Stimulated activated CD4-positive, alpha-beta T cell treated with anti-CD3 and anti-CD28 coated beads, TNF-alpha, amount 100 ng/mL, for 48 hours (primary cell): ENCODE data around the gene SPAG9.

Experiments
- DNase-seq, 3 donors: peaks; one replicate each; pipeline ENCODE4 v3.0.0-alpha.2; 2020; ENCODE audit warnings: low read depth in 3 of 3

SPAG9 gene

GRCh38 chr17:50938821-50939541, 181.7 kb downstream of the SPAG9 start:
- DNase-seq: no peak

- no peak for DNase-seq
These were observed 184.7 kb downstream of the SPAG9 start for GRCh38 chr17:50935996-50936266.

DNA sequence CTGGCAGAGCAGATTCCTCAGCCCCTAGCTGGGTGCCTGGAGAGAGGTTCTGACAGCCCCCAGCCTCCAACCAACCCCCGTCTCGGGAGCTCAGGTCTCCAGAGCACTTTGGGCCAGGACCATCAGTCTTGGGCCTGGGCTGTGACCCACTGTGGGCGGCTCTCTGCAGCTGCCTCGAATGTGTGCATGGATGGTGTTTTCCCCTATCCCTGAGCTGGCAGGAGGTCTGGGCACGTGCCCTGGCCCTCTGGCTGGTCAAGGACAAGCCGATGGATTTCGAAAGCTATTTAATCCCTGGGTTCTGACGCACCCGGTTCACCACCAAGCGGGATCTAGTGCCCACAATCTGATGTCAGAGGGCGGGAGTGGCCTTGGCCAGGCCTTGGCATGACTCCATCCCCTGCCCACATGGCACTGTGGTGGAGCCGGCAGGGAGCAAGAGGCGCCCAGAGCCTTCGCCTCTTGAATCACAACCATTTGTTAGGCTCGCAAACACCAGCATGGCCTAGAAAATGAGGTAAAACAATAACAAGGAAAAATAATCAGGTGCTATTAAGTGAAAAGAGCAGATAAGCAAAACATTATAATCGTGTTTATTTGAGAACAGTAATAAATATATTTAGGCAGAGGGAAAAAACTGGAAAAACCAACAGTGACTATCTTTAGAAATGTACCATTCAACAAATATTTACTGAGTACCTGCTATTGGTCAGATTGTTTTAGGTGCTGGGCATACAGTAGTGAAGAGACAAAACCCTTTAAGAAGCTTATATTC, 185.3 kb downstream of the SPAG9 start:
- DNase-seq: no peak

- DNase-seq: no peak
These were observed 185.9 kb downstream of the SPAG9 start for GRCh38 chr17:50934672-50935220.

DNA sequence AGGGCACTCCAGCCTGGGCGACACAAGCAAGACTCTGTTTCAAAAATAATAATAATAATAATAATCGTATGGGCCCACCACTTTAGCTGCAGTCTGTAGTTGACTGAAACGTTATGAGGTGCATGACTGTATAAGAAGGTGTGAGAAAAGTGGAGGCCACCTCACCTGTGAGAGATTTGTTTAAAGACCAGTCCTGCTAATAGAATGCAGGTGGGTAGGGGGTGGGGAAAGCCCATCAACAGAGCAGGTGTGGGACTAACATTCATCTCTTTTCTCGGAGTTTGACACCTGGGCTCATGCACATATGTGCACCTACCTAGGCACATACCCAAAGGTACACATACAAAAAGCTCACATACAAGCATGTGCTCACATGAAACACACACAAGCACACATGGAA, 186.5 kb downstream of the SPAG9 start:
- DNase-seq: no peak

GRCh38 chr17:50931144-50931908, 189.3 kb downstream of the SPAG9 start:
- DNase-seq: no peak

DNA sequence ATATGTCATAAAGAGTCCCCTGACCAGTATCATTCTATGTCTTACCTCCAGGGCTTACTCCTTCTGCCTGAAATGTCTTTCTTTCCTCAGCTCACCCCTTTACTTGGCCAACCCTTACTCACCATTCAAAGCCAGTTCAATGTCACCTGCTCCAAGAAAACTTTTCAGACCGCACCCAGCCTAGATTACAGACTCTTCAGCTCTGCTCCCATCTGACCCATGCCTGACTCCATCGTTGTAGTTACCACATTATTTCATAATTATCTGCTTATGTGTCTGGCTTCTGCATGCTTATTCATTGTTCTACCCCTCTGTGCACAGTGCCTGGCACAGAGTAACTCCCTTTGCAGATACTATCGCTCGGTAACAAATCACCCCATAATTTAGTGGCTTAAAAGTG, 192.0 kb downstream of the SPAG9 start:
- DNase-seq: no peak

DNA sequence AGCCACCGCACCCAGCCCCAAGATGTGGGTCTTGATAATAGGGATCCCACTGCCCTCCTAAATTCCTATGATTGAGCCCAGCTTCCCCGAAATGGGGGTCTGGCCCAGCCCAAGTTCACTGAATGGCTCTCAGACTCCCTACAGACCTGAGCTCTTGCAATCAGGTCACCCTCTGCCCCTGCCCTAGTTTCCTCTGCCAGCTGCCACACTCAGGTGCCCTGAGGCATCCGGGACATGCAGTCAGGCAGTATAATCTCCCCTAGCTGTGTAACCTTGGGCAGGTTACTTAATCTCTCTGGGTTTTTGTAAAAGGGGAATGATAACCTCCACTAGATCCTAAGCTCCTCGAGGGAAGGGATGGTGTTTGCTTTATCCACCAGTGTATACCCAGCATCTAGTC, 193.4 kb downstream of the SPAG9 start:
- no peak for DNase-seq

DNA sequence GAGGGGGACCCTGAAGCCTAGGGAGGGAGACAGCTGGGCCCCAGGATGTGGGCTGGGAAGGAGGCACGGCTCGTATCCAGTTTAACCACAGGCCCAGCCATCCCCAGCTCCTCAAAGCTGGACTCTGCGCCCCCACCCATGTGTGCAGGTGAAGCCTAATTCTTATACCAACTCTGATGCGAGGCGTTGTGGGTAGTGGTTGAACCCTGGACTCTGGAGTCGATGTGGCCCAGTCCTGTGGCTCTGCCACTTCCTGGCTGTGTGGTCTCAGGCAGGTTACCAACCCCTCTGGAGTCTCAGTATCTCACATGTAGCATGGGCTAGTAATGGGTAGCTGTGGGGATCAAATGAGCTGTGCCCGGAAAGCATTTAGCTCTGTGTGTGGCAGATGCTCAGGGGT, 194.1 kb downstream of the SPAG9 start:
- DNase-seq: no peak

GRCh38 chr17:50925296-50925891, 195.3 kb downstream of the SPAG9 start:
- DNase-seq: no peak

GRCh38 chr17:50924800-50925199, 195.9 kb downstream of the SPAG9 start:
- DNase-seq: no peak

- no peak for DNase-seq
These were observed 196.4 kb downstream of the SPAG9 start for GRCh38 chr17:50924300-50924699.

DNA sequence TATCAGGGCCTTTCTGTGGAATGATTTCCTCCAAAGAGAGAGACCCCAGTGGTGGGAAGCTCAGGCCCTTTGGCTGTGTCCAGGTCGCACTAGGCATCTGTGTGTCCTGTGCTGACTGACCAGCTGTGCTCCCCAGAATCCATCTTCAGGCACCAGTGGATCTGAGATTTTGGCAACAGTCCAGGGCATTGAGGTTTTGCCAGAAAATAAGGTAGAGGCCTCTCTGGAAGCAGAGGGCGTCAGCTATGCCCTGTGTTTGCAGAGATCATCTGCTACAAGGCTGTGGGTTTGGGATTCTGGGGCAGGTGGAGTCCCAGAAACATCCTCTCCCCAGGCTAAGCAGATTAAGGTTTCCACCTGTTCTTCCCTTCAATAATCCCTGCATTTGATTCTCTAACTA, 197.1 kb downstream of the SPAG9 start:
- no peak for DNase-seq

DNA sequence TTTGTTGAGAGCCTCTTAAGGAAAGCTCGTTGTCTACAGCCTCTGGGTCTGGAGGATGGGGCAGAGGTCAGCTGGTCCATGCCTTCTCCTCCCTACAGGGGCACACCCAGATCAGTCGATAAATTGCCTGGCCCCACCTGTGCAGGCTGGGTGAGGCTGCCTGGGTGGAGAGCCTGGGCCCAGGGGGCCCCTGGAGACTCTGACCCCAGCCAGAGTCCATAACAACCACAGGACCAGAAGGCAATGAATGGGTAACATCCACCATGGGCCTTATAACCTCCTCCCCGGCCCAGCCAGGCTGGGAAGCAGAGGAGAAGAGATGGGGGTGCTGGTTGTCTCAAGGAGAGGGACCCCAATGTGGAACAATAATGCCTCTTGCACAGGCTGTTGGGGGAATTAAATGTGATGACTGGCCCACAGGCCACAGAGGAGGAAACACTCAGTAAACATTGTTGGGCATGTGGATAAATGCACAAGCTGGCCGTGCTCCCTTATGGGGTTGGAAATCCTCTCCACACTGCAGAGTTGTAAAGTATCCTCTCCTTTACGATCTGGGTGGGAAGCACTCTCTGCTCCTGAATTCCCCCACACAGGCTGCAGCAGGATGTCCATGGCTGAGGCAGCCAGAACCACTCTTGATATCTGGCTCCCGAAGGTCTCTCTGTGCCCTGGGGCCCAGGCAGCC, 197.8 kb downstream of the SPAG9 start:
- DNase-seq: no peak

DNA sequence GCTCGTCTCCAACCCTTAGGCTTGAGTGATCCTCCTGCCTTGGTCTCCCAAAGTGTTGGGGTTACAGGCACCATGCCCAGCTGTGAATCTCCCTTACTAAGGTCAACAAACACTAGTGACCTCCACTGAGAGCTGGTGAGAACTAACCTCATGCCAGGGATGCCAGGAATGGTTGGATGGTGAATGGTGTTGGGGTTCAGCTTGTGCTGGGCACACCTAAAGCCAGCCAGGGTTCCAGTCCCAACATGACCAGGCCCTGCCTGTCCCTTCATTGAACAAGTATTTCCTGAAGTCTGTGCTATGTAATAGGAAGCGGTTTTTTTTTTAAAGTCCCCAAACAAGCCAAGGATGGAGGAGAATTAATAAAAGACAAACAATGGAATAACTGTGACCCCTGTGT, 198.6 kb downstream of the SPAG9 start:
- no peak for DNase-seq

DNA sequence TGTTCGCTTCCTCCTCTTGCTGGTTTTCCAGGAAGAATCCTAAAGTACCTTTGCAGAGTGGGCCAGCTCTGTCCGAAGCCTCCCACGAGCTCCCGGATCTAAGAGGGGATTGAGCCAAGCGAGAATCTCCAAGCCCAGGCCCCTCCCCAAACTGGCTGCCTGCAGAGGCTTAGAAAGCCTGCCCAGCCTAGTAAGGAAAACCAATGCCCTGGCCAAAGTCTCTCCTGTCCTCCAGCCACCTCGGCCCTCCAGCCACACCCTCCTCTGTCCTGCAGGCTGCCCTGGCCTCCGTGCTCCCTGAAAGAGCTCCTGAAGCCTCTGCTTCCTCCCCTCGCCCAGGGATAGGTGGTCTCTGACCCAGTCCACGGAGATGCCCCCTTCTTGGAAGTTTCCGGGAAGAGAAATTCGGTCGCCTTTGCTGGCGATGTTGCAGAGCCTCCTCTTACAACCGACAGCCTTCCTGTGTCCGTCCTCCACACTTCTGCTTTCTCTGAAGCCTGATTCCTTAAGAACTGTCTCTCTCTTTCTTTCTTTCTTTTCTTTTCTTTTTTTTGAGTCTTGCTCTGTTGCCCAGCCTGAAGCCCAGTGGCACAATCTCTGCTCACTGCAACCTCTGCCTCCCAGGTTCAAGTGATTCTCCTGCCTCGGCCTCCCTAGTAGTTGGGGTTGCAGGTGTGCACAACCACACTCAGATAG, 199.6 kb downstream of the SPAG9 start:
- DNase-seq: no peak

GRCh38 chr17:50920041-50920410, 200.6 kb downstream of the SPAG9 start:
- DNase-seq: no peak

GRCh38 chr17:50919321-50920040, 201.2 kb downstream of the SPAG9 start:
- peak; percentile 58 to 72 (median 65) for DNase-seq

GRCh38 chr17:50918933-50919296, 201.8 kb downstream of the SPAG9 start:
- no peak for DNase-seq
